ENCODE data around the gene EPHA1. TPM values are rescaled to one million over a fixed set of nuclear protein-coding genes. Genes with fewer than 3 reads are reported as not detected.

Gene EPHA1
- total and polyA plus RNA-seq, 8 donors, result 4.7 to 31.9 (median 10.0) TPM

DNA sequence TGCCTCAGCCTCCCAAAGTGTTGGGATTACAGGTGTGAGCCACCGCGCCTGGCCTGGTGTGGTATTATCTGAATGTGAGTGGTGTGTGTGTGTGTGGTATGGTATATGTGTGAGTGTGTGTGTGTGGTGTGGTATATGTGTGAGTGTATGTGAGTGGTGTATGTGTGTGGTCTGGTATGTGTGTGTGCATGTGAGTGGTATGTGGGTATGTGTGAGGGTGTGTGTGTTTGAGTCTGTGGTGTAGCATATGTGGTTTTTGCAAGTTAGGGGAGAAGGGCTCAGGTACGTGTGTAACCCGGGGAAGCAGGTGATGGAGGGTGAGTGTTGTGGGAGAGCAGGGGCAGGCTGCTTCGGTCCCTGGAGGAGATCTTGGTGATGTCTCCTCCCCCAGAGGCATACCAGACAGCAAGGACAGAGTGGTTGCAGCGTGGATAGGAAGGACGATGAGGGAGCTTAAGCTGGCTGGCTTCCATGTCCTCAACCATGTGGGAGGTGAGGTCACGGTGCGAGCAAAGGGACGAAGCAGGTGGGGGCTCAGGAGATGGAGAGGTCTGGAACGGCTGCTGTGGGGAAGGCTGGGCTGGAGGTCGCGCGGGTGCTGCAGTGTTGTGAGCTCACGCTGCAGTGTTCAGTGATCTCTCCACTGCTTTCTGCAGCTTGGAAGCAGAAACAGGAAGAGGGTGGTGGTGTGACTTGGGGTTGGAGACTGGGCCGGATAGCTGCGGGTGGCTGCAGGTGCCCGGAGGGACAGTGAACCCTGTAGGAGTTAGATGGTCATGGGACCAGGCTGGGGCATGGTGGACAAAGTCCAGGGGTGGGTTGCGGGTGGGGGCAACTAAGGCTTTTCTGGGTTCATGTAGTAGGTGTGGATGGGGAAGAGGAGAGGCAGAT, 22.5 kb downstream of the EPHA1 start:
- H3K27me3 ChIP-seq, result no peaks in the 10 kb centered on the region
- 55 to 63% (median 58%) methylated on average over 19 of the region's 19 CpGs for WGBS, 5 donors
- peak overlapping the region in 4 of 5 donors; percentile 15 to 100 (median 98) for H3K27ac ChIP-seq
- peaks cover 31 to 70% (median 43%) of the 10 kb centered on the region in 4 donors for H3K36me3 ChIP-seq
- peak in 1 of 2 donors; percentile 58 for DNase-seq
- no peaks in the 10 kb centered on the region for H3K9me3 ChIP-seq
- intact Hi-C loops (cut with DNase I; ENCODE audit: low total_unique reads), result no loop called here
- peaks cover 54 to 93% (median 70%) of the 10 kb centered on the region in 4 donors for H3K4me1 ChIP-seq
- peak overlapping the region; percentile 4 to 95 (median 42) for H3K4me3 ChIP-seq
- TF ChIP-seq POLR2AphosphoS5 (IDR thresholded peaks at IDR 0.05) (no peak), EP300 (IDR thresholded peaks at IDR 0.05) (no peak), POLR2A (IDR thresholded peaks at IDR 0.05) (no peak)
- TF ChIP-seq, protein P1, sequence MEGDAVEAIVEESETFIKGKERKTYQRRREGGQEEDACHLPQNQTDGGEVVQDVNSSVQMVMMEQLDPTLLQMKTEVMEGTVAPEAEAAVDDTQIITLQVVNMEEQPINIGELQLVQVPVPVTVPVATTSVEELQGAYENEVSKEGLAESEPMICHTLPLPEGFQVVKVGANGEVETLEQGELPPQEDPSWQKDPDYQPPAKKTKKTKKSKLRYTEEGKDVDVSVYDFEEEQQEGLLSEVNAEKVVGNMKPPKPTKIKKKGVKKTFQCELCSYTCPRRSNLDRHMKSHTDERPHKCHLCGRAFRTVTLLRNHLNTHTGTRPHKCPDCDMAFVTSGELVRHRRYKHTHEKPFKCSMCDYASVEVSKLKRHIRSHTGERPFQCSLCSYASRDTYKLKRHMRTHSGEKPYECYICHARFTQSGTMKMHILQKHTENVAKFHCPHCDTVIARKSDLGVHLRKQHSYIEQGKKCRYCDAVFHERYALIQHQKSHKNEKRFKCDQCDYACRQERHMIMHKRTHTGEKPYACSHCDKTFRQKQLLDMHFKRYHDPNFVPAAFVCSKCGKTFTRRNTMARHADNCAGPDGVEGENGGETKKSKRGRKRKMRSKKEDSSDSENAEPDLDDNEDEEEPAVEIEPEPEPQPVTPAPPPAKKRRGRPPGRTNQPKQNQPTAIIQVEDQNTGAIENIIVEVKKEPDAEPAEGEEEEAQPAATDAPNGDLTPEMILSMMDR (IDR thresholded peaks at IDR 0.05), result no peak

DNA sequence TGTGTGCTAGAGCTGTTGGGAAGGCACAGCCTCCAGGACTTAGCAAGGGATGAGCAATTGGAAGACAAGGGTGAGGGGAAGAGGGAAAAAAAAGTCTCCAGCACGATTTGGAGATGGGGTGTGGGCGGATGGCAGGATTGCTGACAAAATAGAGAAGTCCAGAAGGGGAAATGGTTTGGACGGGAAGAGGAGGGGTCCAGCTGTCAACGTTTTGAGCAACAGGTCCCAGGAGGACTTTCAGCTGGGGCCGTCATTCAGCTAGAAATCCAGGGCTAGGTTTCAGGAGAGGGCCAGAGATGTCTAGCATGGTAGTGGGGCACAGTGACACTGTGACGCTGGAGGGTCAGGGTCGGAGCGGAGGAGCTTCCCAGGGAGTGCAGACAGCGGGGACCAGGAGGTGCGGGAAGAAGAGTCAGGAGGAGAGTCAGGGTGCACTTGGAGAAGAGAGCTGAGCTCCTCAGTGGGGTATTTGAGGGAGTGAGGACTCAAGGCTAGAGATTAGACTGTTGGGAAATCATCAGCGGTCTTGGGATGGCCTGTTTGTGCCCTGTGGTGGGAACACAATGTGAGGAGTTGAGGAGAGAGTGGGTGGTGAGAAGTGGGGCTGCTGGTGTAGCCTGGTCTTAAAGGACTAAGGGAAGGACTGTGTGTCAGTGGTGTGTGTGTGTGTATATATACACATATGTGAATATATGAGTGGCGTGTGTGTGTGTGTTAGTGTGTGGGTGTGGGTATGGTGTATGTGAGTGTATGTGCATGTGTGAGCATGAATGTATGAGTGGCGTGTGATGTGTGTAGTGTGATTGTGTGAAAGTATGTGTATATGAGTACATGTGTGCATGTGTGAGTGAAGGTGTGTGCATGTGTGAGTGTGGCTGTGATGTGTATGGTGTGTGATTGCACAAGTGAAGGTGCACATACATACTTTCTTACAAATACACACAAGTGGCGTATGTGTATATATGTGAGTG, 23.7 kb downstream of the EPHA1 start:
- DNase-seq, result no peak

DNA sequence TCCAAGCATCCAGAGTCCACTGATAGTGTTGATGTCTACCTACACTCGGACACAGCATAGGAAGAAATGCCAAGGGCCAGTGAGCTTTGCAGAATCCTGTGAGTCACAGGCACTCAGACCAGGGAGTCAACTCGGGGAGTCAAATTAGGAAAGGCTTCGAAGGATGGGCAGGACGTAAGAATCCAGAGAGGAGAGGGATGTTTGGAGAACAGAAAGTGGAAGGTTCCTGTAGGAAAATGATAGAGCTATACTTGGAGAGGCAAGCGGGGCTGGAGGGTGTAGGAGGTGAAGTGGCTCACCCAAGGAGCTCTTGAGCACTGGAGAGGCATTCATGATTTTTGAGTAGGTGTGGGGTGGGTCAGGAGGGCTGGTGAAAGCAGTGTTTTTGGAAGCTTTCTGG, 24.5 kb downstream of the EPHA1 start:
- Histone ChIP-seq H3K4me3 (peak overlapping the region; percentile 20 to 96 (median 86)), H3K27me3 (no peaks in the 10 kb centered on the region), H3K4me1 (peaks cover 46 to 82% (median 66%) of the 10 kb centered on the region in 4 donors), H3K27ac (peak overlapping the region in 4 of 5 donors; percentile 97 to 100 (median 99)), H3K36me3 (peaks cover 11 to 50% (median 23%) of the 10 kb centered on the region in 4 donors), H3K9me3 (no peaks in the 10 kb centered on the region)
- 52 to 73% (median 67%) methylated on average over 5 of the region's 5 CpGs for whole genome bisulfite sequencing, 5 donors
- intact Hi-C loops (cut with DNase I; ENCODE audit: low total_unique reads), result no loop called here
- TF ChIP-seq POLR2A (IDR thresholded peaks at IDR 0.05), result no peak
- no peak for TF ChIP-seq POLR2AphosphoS5 (IDR thresholded peaks at IDR 0.05)
- no peak for TF ChIP-seq EP300 (IDR thresholded peaks at IDR 0.05)
- TF ChIP-seq, protein P1 (IDR thresholded peaks at IDR 0.05), result no peak
- no peak for DNase-seq

More for the DNA sequence above, 23.7 kb downstream of the EPHA1 start:
- peaks cover 46 to 82% (median 63%) of the 10 kb centered on the region in 4 donors for H3K4me1 ChIP-seq
- peak overlapping the region; percentile 20 to 96 (median 86) for H3K4me3 ChIP-seq
- 65 to 84% (median 81%) methylated on average over 14 of the region's 14 CpGs for WGBS, 5 donors
- TF ChIP-seq EP300 (IDR thresholded peaks at IDR 0.05) (no peak), POLR2AphosphoS5 (IDR thresholded peaks at IDR 0.05) (no peak), POLR2A (IDR thresholded peaks at IDR 0.05) (no peak)
- TF ChIP-seq, protein P1 (IDR thresholded peaks at IDR 0.05), result no peak
- H3K36me3 ChIP-seq, result peaks cover 19 to 58% (median 31%) of the 10 kb centered on the region in 4 donors
- intact Hi-C loops (cut with DNase I; ENCODE audit: low total_unique reads), result no loop called here
- no peaks in the 10 kb centered on the region for H3K27me3 ChIP-seq
- peak overlapping the region in 4 of 5 donors; percentile 97 to 100 (median 99) for H3K27ac ChIP-seq
- H3K9me3 ChIP-seq, result no peaks in the 10 kb centered on the region

DNA sequence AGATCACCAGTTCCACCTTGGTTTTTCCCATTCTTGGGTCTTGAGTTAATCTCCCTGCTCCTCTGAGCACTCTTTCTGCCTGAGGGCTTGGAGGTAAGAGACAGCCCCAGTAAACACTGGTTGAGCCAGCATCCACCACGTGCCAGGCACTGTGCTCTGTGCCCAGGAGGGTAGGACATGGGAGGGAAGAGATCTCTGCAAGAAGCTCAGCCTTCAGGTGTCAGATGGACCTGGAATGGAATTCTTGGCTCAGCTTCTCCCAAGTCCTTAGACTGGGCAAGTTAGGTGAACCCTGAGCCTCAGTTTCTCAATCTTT, 25.1 kb downstream of the EPHA1 start:
- Histone ChIP-seq H3K36me3 (peaks cover 6 to 45% (median 17%) of the 10 kb centered on the region in 4 donors), H3K4me3 (peak overlapping the region in 3 of 4 donors; percentile 78 to 96 (median 95)), H3K4me1 (peaks cover 46 to 82% (median 68%) of the 10 kb centered on the region in 4 donors), H3K9me3 (no peaks in the 10 kb centered on the region), H3K27me3 (no peaks in the 10 kb centered on the region), H3K27ac (peak overlapping the region in 4 of 5 donors; percentile 97 to 100 (median 99))
- no peak for DNase-seq
- intact Hi-C loops (cut with DNase I; ENCODE audit: low total_unique reads), result no loop called here
- TF ChIP-seq EP300 (IDR thresholded peaks at IDR 0.05) (no peak), POLR2AphosphoS5 (IDR thresholded peaks at IDR 0.05) (no peak), POLR2A (IDR thresholded peaks at IDR 0.05) (no peak)
- TF ChIP-seq, protein P1 (IDR thresholded peaks at IDR 0.05), result no peak
- WGBS, 5 donors, result 59 to 83% (median 75%) methylated on average over 1 of the region's 1 CpG
